ENCODE measurements around the gene PRB4. TPM values are rescaled to one million over a fixed set of nuclear protein-coding genes. Genes with fewer than 3 reads are reported as not detected.

The PRB4 gene
- not detected in 2 replicates for total RNA-seq (2013; cell fraction: nucleolus; rRNA removed)
- total RNA-seq (2014; rRNA removed) (not detected in 2 replicates), total RNA-seq (2014; rRNA removed; fragmentation: Illumina TruSeq; extraction: Trizol) (not detected in 2 replicates), total RNA-seq (2021) (not detected in 2 replicates), polyA plus RNA-seq (2011; rRNA removed) (not detected in 2 replicates), polyA plus RNA-seq (2014; fragmentation: Illumina TruSeq; extraction: Trizol) (not detected in 2 replicates), polyA plus RNA-seq (2014; fragmentation: Nextera tagmentation; extraction: Ambion mirVana) (not detected), polyA plus RNA-seq (2014; rRNA removed) (not detected in 2 replicates), polyA plus RNA-seq (2016; fragmentation: Nextera tagmentation; extraction: Ambion mirVana) (not detected), polyA minus RNA-seq (2011; rRNA and poly(A)+ RNA removed) (not detected in 2 replicates), Bru-seq, nascent RNA (not detected), BruChase-seq, experiment 1, labeled RNA remaining after a 6-hour chase (not detected), BruChase-seq, experiment 2, labeled RNA remaining after a 2-hour chase (not detected)
- polyA plus RNA-seq (2011; ENCODE audit: low read depth), result not detected
- polyA plus RNA-seq (2011; cell fraction: cytosol; rRNA removed), result not detected in 2 replicates
- polyA plus RNA-seq (2011; cell fraction: nucleus; rRNA removed), result not detected in 2 replicates
- polyA plus RNA-seq (2012), result not detected in 2 replicates
- not detected in 2 replicates for polyA minus RNA-seq (2011; cell fraction: cytosol; rRNA and poly(A)+ RNA removed)
- polyA minus RNA-seq (2011; cell fraction: nucleus; rRNA and poly(A)+ RNA removed), result not detected in 2 replicates
- long read RNA-seq, experiment 1, result 0 reads
- long read RNA-seq, experiment 2, result 0 reads

- TF ChIP-seq ZNF207 (IDR thresholded peaks at IDR 0.05; ENCODE audit: borderline replicate concordance), result no peak
- TF ChIP-seq GABPA (IDR thresholded peaks at IDR 0.05; ENCODE audit: low read depth), result no peak
- no peak for TF ChIP-seq POLR2A (IDR thresholded peaks at IDR 0.05; ENCODE audit: low read depth, low read length)
- TF ChIP-seq CBFB (IDR thresholded peaks at IDR 0.05; ENCODE audit: low read depth), result no peak
- TF ChIP-seq, protein P1, sequence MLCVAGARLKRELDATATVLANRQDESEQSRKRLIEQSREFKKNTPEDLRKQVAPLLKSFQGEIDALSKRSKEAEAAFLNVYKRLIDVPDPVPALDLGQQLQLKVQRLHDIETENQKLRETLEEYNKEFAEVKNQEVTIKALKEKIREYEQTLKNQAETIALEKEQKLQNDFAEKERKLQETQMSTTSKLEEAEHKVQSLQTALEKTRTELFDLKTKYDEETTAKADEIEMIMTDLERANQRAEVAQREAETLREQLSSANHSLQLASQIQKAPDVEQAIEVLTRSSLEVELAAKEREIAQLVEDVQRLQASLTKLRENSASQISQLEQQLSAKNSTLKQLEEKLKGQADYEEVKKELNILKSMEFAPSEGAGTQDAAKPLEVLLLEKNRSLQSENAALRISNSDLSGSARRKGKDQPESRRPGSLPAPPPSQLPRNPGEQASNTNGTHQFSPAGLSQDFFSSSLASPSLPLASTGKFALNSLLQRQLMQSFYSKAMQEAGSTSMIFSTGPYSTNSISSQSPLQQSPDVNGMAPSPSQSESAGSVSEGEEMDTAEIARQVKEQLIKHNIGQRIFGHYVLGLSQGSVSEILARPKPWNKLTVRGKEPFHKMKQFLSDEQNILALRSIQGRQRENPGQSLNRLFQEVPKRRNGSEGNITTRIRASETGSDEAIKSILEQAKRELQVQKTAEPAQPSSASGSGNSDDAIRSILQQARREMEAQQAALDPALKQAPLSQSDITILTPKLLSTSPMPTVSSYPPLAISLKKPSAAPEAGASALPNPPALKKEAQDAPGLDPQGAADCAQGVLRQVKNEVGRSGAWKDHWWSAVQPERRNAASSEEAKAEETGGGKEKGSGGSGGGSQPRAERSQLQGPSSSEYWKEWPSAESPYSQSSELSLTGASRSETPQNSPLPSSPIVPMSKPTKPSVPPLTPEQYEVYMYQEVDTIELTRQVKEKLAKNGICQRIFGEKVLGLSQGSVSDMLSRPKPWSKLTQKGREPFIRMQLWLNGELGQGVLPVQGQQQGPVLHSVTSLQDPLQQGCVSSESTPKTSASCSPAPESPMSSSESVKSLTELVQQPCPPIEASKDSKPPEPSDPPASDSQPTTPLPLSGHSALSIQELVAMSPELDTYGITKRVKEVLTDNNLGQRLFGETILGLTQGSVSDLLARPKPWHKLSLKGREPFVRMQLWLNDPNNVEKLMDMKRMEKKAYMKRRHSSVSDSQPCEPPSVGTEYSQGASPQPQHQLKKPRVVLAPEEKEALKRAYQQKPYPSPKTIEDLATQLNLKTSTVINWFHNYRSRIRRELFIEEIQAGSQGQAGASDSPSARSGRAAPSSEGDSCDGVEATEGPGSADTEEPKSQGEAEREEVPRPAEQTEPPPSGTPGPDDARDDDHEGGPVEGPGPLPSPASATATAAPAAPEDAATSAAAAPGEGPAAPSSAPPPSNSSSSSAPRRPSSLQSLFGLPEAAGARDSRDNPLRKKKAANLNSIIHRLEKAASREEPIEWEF (IDR thresholded peaks at IDR 0.05; ENCODE audit: insufficient replicate concordance, low read depth, low read length), result no peak
- TF ChIP-seq SIX5 (IDR thresholded peaks at IDR 0.05; ENCODE audit: low read depth, low read length, severe bottlenecking), result no peak
- no peak for TF ChIP-seq BRCA1 (IDR thresholded peaks at IDR 0.05; ENCODE audit: low read depth, low read length)
- TF ChIP-seq MYC (IDR thresholded peaks at IDR 0.05; ENCODE audit: insufficient read depth, insufficient read length, insufficient replicate concordance, low read length, severe bottlenecking), result no peak
- TF ChIP-seq, protein P2, sequence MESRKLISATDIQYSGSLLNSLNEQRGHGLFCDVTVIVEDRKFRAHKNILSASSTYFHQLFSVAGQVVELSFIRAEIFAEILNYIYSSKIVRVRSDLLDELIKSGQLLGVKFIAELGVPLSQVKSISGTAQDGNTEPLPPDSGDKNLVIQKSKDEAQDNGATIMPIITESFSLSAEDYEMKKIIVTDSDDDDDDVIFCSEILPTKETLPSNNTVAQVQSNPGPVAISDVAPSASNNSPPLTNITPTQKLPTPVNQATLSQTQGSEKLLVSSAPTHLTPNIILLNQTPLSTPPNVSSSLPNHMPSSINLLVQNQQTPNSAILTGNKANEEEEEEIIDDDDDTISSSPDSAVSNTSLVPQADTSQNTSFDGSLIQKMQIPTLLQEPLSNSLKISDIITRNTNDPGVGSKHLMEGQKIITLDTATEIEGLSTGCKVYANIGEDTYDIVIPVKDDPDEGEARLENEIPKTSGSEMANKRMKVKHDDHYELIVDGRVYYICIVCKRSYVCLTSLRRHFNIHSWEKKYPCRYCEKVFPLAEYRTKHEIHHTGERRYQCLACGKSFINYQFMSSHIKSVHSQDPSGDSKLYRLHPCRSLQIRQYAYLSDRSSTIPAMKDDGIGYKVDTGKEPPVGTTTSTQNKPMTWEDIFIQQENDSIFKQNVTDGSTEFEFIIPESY (IDR thresholded peaks at IDR 0.05), result no peak
- no peak for TF ChIP-seq MXI1 (IDR thresholded peaks at IDR 0.05; ENCODE audit: low read depth, low read length)
- TF ChIP-seq TAF1 (IDR thresholded peaks at IDR 0.05; ENCODE audit: borderline replicate concordance, low read depth, low read length), result no peak
- TF ChIP-seq REST (IDR thresholded peaks at IDR 0.05; ENCODE audit: low read depth, low read length), result no peak
- no peak within 1 kb of the TSS for H3K27ac ChIP-seq (ENCODE audit: control insufficient read depth, insufficient read depth)
- no TSS peak for BruUV-seq (replicated peaks)
- no peaks in the 10 kb centered on the region for H4K20me1 ChIP-seq (ENCODE audit: control insufficient read depth, insufficient read depth)
- H3K36me3 ChIP-seq (ENCODE audit: control insufficient read depth in 2 of 2, insufficient read depth in 2 of 2, low read length in 1 of 2), result no peaks in the 10 kb centered on the region
- no peaks in the 10 kb centered on the region for H3K9me3 ChIP-seq (replicated peaks; ENCODE audit: control insufficient read depth, insufficient read depth, low read length)
- ATAC-seq, result no peak
- ChIA-PET POLR2A (no interaction called here), CTCF (no interaction called here), SMC1A (ENCODE audit: uncharacterized antibody, unreplicated experiment) (no interaction called here), RAD21 (ENCODE audit: unreplicated experiment) (no interaction called here)
- WGBS (ENCODE audit: insufficient coverage, insufficient replicate concordance, low lambda C conversion rate, missing lambda C conversion rate), result 31% methylated on average over 3 of the region's 3 CpGs
- in situ Hi-C loops (cut with MboI) (no loop called here), intact Hi-C loops (cut with micrococcal nuclease; ENCODE audit: unreplicated experiment) (no loop called here)
- H2AFZ ChIP-seq (ENCODE audit: control insufficient read depth, low read depth, low read length), result no peak within 1 kb of the TSS
- no peaks in the 10 kb centered on the region for H3K27me3 ChIP-seq (replicated peaks in 1 of 2; ENCODE audit: control insufficient read depth in 2 of 2, insufficient read depth in 2 of 2, low read length in 1 of 2)
- H3K4me1 ChIP-seq (ENCODE audit: control insufficient read depth, insufficient read depth, low read length), result no peaks in the 10 kb centered on the region
- no peaks in the 10 kb centered on the region for H3K79me2 ChIP-seq (ENCODE audit: control insufficient read depth, insufficient read depth, low read length)
- H3K4me3 ChIP-seq, result no peak within 1 kb of the TSS
- H3K4me2 ChIP-seq (ENCODE audit: control insufficient read depth, insufficient read depth), result no peak within 1 kb of the TSS
- no peak for FAIRE-seq
- H3K9ac ChIP-seq (ENCODE audit: control insufficient read depth, insufficient read depth, low read length), result no peak within 1 kb of the TSS
- no peak for DNase-seq (ENCODE audit: low read depth, low spot score)
Measured at GRCh38 chr12:11310336-11310735, at the start of gene PRB4. PRB4 (minus strand) TSS chr12:11310436; CDS start chr12:11310398, 38 bp downstream.
